Measurements from ENCODE around the gene ZNF613.

- TF ChIP-seq CTCF (IDR thresholded peaks at IDR 0.05) (no peak), POLR2A (IDR thresholded peaks at IDR 0.05) (no peak)
Observed at GRCh38 chr19:51983361-51983760, 56.1 kb downstream of the ZNF613 start.

Measured in right lobe of liver (tissue), 4 donors.